AG04449 (cell line): ENCODE measurements around the gene FOXN1.

Experiments
- CTCF ChIA-PET: fragments of 350-600 bp; formaldehyde crosslinking; extraction: SDS; loops from one replicate; lab custom pipeline; 2021; ENCODE audit warnings: antibody characterized with exemption; lab: Yijun Ruan, JAX
- POLR2A ChIA-PET: fragments of 400-600, 350-600 bp; formaldehyde crosslinking; extraction: SDS; loops from one replicate; lab custom pipeline; 2020; ENCODE audit warnings: antibody characterized with exemption, inconsistent platforms; lab: Yijun Ruan, JAX
- DNase-seq: peaks from one replicate; pipeline ENCODE4 v3.0.0-alpha.2; 2010; ENCODE audit warnings: low read depth, low spot score
- H3K4me3 ChIP-seq: 2 replicates; pipeline ENCODE4 v1.5.1; 2011; ENCODE audit warnings: low read depth, mild to moderate bottlenecking, control low read depth, low read length
- CTCF ChIP-seq: IDR thresholded peaks from one replicate; pipeline ENCODE4 v1.5.1; 2011; ENCODE audit warnings: mild to moderate bottlenecking, moderate library complexity, low read length, control low read depth, inconsistent platforms; ENCODE audit not compliant: insufficient read depth; ENCODE audit errors: missing control alignments

Gene FOXN1

GRCh38 chr17:28551421-28552175 is 45.5 kb downstream of the FOXN1 start:
- ChIA-PET POLR2A (interaction anchor here (1.9 kb wide), 1 partner anchor 20 kb away, joined by 6 read pairs; the partner anchor contains the start of gene PIGS), CTCF (interaction anchor here (0.9 to 8.9 kb wide), 9 partner anchors 14 to 171 kb away, joined by 3 to 107 read pairs (median 4); partner anchors contain the start of gene PIGS)
- DNase-seq = no peak
- peak overlapping the region; percentile 75 for H3K4me3 ChIP-seq
- TF ChIP-seq CTCF = no peak

- POLR2A ChIA-PET = interaction anchor here (0.5 to 1.9 kb wide), 3 partner anchors 19 to 49 kb away, joined by 3 to 6 read pairs (median 4); partner anchors contain the start of gene PIGS
- DNase-seq = no peak
- TF ChIP-seq CTCF = no peak
- H3K4me3 ChIP-seq = peak within 1 kb of the TSS; percentile 75
- CTCF ChIA-PET = interaction anchor here (1.0 to 8.9 kb wide), 3 partner anchors 15 to 57 kb away, joined by 4 to 107 read pairs (median 5); no protein-coding TSS in a partner anchor
Measured at GRCh38 chr17:28552176-28552999, 46.2 kb downstream of the FOXN1 start, which contains the start of gene UNC119. TSS of gene UNC119 (minus strand) at chr17:28552624. CDS start at chr17:28552557, 67 bp downstream.

- POLR2A ChIA-PET = interaction anchor here (1.0 kb wide), 1 partner anchor 18 kb away, joined by 4 read pairs; the partner anchor contains the start of gene PIGS
Measured at GRCh38 chr17:28553000-28553505, 46.9 kb downstream of the FOXN1 start.

GRCh38 chr17:28554565-28554964 is 48.4 kb downstream of the FOXN1 start:
- POLR2A ChIA-PET = no interaction called here
- CTCF ChIA-PET = interaction anchor here (1.1 to 1.5 kb wide), 3 partner anchors 13 to 60 kb away, joined by 3 to 4 read pairs (median 4); no protein-coding TSS in a partner anchor
- DNase-seq = no peak
- TF ChIP-seq CTCF = no peak
- no peak overlapping the region for H3K4me3 ChIP-seq

More at GRCh38 chr17:28553000-28553505, 46.9 kb downstream of the FOXN1 start:
- no peak overlapping the region; the same call in 1 of the 2 replicates for H3K4me3 ChIP-seq
- DNase-seq = no peak
- CTCF ChIA-PET = interaction anchor here (1.4 to 8.9 kb wide), 2 partner anchors 16 to 58 kb away, joined by 5 to 107 read pairs; no protein-coding TSS in a partner anchor
- no peak for TF ChIP-seq CTCF

GRCh38 chr17:28555022-28555421 is 48.9 kb downstream of the FOXN1 start:
- no peak for TF ChIP-seq CTCF
- H3K4me3 ChIP-seq = no peak overlapping the region
- no peak for DNase-seq
- POLR2A ChIA-PET = no interaction called here
- CTCF ChIA-PET = interaction anchor here (1.1 to 1.5 kb wide), 3 partner anchors 14 to 61 kb away, joined by 3 to 4 read pairs (median 4); no protein-coding TSS in a partner anchor
